Retinal pigment epithelial cell (primary cell): Measurements from ENCODE around the gene KCND3.

Experiments
- DNase-seq: peaks from one replicate; pipeline ENCODE4 v3.0.0-alpha.2; 2010; ENCODE audit warnings: low read depth
- H3K4me3 ChIP-seq: 2 replicates; pipeline ENCODE4 v1.5.1; 2011; ENCODE audit warnings: mild to moderate bottlenecking, low read length, control low read depth, moderate library complexity
- TF ChIP-seq, protein P1 (sequence below): conservative IDR thresholded peaks from 2 replicates; pipeline ENCODE4 v1.5.1; 2011; ENCODE audit warnings: low read depth, low read length, control low read depth, inconsistent platforms

The KCND3 gene

DNA sequence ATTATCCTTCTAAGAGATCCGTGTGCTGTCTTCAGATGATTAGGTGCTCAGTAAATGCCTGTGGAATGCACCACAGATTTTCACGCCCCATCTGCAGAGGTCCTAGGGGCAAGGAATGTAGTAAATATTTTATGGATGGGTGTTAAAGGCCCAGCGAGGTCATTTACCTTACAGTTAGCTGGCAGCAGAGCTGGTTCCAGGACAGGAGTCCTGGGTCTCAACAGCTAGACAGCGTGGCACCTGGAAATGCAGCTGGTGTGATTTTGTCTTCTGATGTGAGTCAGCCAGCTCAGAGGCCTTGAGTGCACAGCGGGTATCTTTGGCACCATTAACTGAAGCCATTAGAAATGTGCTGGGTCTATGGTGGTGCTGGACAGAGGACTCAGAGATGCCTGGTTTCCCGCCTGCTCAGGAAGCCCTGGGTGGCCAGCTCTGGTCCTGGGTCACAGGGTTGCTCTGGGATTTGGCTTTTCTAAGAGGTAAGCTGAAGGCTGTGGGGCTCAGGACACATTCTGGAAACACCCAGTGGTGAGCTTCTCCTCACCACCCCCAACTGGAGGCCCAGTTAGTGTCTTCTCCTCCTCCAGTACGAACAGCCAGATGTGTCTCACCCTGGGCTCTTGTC is 168.2 kb downstream of the KCND3 start:
- no peak overlapping the region for H3K4me3 ChIP-seq
- no peak for DNase-seq
- TF ChIP-seq, protein P1, sequence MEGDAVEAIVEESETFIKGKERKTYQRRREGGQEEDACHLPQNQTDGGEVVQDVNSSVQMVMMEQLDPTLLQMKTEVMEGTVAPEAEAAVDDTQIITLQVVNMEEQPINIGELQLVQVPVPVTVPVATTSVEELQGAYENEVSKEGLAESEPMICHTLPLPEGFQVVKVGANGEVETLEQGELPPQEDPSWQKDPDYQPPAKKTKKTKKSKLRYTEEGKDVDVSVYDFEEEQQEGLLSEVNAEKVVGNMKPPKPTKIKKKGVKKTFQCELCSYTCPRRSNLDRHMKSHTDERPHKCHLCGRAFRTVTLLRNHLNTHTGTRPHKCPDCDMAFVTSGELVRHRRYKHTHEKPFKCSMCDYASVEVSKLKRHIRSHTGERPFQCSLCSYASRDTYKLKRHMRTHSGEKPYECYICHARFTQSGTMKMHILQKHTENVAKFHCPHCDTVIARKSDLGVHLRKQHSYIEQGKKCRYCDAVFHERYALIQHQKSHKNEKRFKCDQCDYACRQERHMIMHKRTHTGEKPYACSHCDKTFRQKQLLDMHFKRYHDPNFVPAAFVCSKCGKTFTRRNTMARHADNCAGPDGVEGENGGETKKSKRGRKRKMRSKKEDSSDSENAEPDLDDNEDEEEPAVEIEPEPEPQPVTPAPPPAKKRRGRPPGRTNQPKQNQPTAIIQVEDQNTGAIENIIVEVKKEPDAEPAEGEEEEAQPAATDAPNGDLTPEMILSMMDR, result no peak

DNA sequence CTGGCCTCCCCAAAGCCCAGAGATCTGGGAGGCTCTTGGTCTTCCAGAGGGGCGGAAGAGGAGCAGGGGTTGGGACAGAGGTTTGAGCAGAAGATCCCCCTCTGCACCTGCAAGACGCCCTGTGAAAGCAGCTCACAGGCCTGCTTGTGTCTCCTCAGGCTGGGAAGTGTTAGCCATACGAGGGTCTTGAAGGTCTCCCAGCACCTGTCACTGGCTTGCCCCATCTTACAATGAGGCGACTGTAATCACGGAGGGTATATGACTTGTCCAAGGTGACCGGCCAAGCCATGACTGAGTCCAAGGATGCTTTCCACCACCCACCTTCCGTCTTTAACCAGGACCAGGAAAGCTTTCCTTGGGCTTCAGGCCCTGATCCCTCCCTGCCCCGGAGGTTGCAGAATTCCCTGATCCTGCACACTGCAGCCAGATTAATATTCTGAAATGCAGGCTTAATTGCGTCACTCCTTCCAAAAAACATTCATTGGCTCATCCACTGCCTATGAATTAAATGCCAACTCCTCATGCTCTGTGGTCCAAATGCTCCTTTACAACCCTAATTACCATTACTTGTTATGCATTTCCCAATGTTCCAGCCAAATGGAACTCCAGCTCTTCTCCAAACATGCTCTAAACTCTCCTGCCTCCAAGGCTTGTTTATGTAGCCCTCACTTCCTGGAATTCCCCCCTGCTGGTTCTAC is 169.8 kb downstream of the KCND3 start:
- TF ChIP-seq, protein P1, result no peak
- H3K4me3 ChIP-seq, result no peak overlapping the region
- no peak for DNase-seq

DNA sequence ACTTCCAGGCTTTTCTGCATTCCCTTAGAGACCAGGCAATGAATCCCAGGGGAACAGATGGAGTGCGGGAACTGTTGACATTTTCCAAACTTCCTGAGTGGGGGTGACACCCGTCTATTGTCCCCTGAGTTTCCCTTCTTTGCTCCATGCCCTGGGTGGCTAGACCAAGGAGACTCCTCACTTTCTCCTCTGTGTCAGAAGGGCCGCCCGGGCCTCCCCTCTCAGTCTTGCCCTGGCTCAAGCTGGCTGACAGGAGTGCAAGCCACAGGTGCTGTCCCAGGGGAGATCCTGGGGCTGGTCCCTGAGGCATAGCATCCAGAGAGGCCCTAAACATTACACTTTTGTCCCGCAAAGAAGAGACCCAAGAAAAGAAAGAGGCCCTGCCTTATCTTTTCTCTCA is 170.9 kb downstream of the KCND3 start:
- no peak for DNase-seq
- TF ChIP-seq, protein P1, result no peak
- no peak overlapping the region for H3K4me3 ChIP-seq

DNA sequence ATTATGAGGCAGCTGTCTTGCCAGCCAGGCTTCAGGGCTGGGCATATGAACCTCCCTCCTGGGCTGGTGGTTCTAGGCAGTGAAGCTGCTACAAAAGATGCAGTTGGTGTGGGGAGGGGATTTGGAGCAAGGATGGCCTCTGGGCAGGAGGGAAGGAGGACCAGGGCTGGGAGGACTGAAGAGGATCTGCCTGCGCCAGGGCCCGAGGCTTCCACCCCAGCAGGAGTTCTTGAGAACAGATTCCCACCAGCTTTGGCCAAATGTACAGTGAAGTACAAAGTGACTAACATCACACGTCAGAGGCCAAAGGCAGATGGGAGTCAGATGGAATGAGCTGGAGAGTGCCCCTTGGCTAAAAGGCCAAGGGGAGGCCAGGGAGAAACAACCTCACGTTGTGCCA is 171.4 kb downstream of the KCND3 start:
- H3K4me3 ChIP-seq, result no peak overlapping the region
- TF ChIP-seq, protein P1, result no peak
- no peak for DNase-seq

DNA sequence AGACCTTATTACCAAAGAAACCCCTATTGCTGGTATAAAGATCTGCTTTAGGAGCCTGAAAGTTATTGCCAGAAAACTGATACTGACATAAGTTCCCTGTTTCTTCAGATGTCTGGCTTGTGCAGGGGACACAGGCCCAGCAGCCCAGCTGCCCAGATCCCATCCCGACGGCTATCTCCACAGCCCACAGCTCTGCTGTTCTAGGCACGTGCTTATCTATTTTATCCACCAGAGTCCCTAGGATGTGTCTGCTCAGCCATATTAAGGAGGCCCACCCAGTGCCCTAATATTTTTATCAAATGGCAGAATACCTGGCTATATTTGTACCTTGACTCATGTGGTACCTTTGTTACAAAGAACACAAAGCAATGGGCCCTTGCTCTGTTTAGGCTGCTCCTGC is 174.8 kb downstream of the KCND3 start:
- H3K4me3 ChIP-seq, result no peak overlapping the region
- TF ChIP-seq, protein P1, result no peak
- no peak for DNase-seq

DNA sequence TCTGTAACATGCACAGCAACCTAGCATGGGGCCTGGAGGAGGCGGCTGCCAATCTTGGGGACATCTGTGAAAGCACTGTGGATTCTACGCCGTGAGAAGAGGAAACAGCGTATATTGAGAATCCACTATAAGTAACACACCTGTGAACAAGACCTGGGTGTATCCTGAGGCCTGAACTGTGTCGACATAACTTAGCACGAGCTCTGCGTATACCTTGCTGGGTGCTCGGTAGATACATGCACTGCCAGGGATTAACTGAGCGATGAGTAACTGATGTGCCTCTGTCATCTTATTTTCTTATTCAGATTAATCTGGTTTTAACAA is 175.2 kb downstream of the KCND3 start:
- DNase-seq, result no peak
- TF ChIP-seq, protein P1, result no peak
- no peak overlapping the region for H3K4me3 ChIP-seq
